M059J (cell line): Measurements from ENCODE around the gene LRP5. TPM values are rescaled to one million over a fixed set of nuclear protein-coding genes. Genes with fewer than 3 reads are reported as not detected.
"Not testable (repeated sequence)": the region's sequence is repeated elsewhere in the genome, so short reads cannot be mapped to it uniquely, and the experiment has no call there.

Experiments used
- DNase-seq: peaks from one replicate; pipeline ENCODE4 v3.0.0-alpha.2; 2012; ENCODE audit warnings: low read depth
- total RNA-seq: library from RNA; depleted of rRNA; stranded (reverse); fragments of >200 nt; shearing (Covaris generic); gene quantifications from 2 replicates; pipeline ENCODE4 v1.2.3, GENCODE V29; 2014

LRP5 gene
- total RNA-seq, 1 experiment from 2014 or later: 19.7 TPM

DNA sequence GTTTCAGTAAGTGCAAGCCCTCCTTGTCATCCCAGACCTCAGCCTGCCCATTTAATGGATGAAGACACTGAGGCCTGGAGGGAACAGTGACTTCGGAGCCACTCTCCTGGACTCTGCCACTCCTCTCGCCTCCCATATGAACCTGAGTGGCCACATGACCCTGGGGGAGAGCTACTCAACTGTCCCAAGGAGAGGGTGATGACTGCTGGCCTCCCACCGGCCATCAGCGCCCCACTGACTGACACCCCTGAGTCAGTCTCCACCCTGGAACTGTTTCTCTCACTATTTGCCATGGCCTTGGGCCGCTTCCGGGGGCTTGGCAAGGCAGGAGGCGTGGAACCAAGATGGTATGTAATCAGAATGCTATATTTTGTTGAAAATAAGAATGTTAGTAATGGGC, 17.1 kb downstream of the LRP5 start:
- no peak for DNase-seq

DNA sequence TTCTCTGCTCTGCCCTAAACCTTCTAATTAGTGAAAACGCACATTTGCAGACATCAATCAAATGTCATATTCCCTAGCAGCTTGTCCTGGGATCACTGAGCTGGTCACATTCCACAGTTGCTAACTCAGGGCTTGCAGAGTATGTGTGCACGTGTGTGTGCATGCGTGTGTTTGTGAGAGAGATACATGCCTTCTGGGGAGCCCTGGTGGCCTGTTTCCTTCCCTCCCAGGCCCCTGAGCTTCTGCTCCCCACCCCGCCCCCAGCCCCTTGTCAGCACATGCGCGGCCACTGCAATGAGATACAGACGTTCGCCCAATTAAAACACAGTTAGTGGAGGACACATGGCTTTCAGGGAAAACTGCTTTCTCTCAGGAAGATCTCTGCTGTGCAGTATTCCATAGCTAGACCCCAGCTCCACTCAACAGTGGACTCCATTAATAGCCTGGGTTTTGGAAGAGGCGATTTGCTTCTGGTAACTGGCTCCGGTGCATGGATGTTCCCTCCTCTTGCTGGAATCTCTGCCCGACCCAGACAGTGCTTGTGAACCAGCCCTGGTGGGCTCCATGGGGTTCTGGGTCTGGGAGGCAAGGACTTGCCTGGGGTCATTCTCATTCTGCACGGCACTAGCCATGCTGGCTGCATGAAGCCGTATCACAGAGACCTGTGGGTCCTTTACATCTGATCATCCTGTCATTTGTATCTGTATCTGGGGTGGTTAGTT, 17.7 kb downstream of the LRP5 start:
- no peak for DNase-seq

- DNase-seq: no peak
Observed at GRCh38 chr11:68330700-68331337, 18.4 kb downstream of the LRP5 start.

DNA sequence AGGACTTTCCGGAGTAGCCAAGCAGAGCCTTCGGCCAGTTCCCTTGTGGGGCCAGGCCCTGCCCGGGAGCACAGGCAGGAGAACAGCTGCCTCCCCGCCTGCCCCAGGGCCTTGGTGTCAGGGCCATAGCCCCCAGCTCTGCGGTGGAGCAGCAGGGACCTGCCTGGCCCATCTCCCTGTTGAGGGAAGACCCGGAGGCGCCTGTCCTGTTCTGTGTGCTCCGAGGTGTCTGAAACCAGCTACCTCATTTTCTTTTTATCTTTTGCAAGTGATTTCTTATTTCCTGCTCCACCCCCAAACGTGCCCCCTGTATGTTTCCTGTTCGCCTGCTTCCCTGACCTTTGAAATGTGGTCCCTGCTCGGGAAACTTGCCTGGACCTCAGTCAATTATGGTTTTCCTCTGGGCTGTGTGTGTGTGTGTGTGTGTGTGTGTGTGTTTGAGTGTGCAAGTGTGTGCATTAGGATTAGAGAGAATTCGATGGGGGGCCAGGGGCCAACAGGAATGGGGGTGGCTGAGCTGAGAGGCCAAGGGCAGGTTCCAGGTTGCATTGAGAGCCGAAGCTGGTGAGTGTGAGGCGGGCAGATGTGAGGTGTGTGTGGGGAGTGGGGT, 19.1 kb downstream of the LRP5 start:
- no peak for DNase-seq

- DNase-seq: no peak
Observed at GRCh38 chr11:68332186-68332585, 19.8 kb downstream of the LRP5 start.

DNA sequence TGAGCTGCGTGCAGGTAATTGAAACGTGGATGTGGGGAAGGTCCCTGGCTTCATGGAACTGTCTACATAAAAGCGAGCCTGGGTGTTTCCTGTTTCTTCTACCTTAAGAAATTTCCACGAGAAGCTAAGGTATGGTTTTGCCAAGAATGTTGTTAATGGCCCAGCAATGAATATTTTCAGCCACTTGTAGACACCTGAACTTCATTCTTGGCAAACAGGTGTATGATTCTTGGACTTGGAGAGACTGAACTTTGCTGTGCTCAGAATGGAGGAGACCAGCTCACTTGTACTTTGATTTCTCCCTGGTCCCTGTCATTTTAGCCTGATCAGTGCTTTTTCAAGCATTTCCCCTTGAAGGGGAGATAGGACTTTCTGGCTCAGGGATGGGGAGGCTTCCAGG, 20.8 kb downstream of the LRP5 start:
- no peak for DNase-seq

DNA sequence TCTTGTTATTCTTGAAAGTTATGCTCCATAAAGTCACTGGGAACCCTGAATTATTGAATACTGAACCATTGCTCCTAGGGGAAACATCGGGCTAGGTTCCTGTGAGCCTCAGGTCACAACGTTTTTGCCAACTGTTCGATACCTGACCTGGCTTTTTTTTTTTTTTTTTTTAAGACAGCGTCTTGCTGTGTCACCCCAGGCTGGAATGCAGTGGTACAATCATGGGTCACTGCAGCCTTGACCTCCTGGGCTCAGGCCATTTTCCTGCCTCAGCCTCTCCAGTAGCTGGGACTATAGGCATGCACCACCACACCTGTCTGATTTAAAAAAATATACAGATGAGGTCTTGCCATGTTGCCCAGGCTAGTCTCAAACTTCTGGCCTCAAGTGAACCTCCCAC, 22.5 kb downstream of the LRP5 start:
- DNase-seq: no peak

DNA sequence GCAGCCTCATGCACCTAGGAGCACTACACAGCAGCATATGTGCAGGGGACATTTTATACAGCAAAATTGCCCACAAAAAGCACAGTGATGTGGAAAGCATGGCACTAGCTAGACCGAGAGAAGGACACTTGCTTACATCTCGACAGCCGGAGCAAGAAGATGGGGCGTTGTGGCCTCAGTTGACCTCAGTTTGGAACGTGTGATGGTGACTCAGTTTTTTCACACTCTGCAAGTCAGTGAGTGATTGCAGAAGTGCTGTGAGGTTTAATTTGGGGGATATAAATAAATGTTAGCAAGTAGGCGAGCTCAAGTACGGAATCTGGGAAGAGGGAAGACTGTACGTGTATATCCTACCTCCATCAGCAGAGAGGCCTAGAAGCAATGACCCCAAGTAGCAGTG, 23.3 kb downstream of the LRP5 start:
- DNase-seq: no peak

- no peak for DNase-seq
Observed at GRCh38 chr11:68336716-68337115, 24.3 kb downstream of the LRP5 start.

DNA sequence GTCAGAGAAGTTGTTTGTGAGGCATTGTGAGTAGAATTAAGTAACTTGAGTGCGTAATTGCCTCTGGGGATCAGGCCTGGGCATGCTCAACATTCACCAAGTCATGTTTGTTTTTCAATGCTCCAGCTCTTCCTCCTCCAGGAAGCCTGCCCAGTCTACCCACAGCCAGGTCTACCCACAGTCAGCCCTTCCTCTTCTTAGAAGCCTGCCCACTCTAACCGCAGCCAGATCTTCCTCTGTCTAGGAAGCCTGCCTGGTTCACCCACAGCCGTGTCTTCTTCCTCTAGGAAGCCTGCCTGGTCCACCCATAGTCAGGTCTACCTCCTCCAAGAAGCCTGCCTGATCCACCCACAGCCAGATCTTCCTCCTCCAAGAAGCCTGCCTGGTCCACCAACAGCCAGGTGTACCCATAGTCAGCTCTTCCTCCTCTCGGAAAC, 25.0 kb downstream of the LRP5 start:
- DNase-seq: no peak

DNA sequence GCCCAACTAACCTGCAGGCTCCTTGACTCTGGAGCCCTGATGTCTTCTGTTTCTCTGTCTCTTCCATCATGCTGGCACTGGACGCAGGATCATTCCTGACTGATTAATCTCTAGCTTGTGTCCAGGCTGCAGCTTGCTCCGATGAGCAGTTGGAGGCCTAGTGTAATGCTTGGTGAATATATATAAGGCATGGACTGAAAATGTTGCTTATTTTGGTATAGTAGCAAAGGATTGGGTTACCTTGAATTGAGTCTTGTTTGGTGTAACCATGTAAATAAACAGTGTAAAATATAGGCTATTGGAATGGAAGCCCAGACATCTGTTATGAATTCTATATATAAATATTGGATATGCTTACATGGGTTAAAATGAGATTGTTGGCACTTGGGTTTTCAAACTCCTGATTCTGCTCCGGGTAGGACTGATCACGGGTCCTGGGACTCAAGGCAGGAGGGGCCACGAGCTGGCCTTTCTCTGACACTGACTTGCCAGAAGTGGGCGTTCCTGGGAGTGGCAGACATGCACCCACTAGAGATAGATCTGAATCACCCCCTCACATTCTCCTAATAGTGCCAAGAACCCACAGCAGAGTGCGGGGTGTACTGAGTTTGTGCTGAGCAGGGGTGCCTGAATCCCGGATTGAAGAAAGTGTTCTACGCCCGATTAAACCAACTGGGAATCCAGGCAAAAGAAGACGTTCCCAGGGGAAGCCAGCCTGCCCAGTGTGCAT, 25.8 kb downstream of the LRP5 start:
- DNase-seq: no peak

GRCh38 chr11:68340003-68340767, 27.8 kb downstream of the LRP5 start:
- no peak for DNase-seq

DNA sequence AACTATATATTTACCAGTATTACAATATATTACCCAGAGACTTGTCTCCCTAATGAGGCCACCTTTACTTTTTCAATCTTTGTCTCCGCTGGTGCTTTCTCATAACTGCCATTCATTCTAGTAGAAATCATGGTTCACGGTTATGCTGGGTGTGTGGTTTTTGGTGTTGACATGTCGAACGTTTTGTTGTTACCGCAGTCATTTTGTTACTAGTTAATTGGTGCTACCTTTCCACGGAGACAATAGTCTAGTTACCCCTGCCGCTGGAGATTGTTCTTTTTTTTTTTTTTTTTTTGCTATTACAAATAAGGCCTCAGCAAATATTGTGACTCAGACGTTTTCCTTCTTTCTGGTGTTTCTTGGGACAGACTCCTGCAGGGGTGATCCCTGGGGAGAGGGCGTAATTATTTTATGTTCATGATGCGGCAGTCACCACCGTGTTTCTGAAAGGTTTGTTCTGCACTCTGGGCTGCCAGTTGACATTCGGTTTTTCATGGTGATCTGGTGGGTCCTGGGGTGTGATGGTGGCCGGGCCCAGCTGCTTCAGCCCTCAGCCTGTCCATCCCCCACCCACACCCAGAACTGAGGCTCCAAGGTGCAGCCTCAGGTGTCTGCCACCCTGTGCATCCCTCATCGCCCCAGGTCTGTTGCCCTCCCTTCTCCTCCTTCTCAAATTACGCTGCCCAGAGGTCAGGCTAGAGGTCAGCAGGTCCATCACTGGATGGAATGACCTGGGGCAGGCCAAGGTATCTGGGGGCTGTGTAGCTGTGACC, 28.6 kb downstream of the LRP5 start:
- no peak for DNase-seq

DNA sequence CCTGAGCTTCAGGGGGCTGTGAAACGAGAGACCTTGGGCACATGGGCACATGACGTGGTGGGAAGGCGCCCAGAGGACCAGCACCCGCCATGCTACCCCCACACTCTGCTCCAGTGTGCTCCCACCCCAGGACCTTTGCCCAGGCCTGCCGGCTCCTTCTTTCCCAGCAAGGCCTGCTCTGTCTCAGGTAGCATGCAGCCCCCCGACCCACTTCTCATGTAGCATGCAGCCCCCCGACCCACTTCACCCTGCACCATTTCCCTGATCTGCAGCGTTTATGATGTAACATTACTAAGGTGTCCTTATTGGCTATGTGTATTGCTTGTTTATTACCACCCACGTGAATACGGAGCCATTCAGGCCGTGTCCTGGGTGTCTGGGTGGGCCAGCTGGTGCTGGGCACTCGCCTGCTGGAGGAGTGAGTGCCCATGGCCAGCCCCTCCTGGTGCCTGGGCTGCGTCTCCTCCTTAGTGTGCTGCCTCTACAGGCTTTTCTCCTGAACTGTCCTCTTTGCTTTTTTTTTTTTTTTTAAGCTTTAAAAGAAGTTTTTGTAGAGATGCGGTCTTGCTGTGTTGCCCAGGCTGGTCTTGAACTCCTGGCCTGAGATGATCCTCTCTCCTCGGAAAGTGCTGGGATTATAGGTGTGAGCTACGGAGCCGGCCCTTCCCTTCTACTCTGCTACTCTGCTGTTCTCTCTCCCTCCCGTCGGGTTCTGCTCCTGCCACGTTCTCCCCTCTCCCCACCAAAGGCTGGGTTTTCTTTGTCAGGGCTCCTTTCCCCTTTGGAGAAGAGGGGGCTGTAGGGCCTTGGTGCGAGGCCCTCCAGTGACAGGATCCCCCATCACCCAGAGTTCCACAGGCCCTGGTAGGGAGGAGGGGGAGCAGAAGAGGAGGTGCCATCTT, 29.4 kb downstream of the LRP5 start:
- no peak for DNase-seq

DNA sequence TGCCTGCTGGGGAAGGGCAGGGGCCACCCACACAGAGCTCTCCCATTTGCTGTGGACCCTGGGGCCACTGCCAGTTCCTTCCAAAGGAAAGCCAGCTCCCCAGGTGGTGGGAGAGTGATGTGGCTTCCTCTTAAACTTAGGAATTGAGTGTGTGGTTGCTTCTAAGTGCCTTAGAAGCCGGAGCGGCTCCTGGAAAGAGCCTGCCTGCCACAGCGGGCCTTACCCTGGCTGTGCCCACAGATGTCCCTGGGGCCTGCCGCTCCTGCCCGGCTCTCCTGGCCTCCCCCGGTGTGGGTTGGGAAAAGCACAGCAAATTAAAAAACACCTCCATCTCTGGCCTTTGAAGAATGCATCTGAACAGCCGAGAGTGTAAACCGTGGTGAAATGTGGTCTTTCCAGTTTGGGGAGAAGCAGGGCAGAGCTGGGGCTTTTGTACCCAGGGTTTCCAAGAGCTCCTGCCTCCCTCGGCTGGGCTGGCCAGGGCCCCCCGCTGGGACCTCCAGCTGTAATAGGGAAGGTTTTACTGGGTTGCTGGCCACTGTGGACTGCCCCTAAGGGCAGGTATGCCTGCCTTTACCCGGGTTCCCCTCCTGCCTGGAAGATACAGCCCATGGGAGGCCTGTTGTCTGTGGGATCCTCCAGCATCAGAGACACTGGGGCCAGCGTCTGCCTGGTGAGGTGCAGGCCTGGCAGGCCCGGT, 30.2 kb downstream of the LRP5 start:
- DNase-seq: peak; percentile 62

DNA sequence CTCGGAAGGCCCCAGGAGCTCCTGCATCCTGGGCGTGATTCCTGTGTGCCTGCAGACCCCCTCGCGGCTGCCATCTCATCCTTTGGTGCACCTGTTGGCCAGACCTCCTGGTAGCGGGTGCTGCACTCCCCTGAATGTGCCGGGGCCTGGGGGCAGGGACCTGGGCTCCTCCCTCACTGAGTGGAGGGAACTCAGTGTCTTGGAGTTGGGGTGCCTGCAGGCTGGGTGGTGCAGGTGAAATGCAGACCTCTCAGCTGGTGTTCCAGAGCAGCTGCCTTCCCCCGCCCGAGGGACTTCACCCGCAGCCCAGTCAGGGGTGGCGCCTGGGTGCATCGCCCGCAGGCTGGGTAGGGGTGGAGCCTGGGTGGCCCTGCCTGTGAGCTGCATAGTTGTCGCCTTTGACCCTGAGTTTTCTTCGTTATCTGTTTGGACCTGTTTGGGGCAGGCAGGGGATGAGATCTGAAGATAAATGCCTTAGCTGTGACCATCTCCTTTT, 31.4 kb downstream of the LRP5 start:
- DNase-seq: no peak

DNA sequence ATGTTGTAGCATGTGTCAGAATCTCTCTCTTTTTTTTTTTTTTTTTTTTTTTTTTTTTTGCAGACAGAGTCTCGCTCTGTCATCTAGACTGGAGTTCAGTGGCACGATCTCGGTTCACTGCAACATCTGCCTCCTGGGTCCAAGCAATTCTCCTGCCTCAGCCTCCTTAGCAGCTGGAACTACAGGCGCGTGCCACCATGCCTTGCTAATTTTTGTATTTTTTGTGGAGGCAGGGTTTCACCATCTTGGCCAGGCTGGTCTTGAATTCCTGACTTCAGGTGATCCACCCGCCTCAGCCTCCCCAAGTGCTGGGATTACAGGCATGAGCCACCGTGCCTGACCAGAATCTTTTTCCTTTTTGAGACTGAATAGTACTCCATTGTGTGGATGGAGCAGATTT, 32.4 kb downstream of the LRP5 start:
- DNase-seq: not testable (repeated sequence)

GRCh38 chr11:68345776-68346461, 33.5 kb downstream of the LRP5 start:
- DNase-seq: no peak

- DNase-seq: no peak
Observed at GRCh38 chr11:68346462-68346790, 34.0 kb downstream of the LRP5 start.
